Measurements from ENCODE around the gene DCANP1.

The DCANP1 gene

GRCh38 chr5:135481387-135481786 lies 34.2 kb upstream of the DCANP1 start:
- in situ Hi-C loops (cut with MboI; ENCODE audit: low sequenced_read_pairs): no loop called here

DNA sequence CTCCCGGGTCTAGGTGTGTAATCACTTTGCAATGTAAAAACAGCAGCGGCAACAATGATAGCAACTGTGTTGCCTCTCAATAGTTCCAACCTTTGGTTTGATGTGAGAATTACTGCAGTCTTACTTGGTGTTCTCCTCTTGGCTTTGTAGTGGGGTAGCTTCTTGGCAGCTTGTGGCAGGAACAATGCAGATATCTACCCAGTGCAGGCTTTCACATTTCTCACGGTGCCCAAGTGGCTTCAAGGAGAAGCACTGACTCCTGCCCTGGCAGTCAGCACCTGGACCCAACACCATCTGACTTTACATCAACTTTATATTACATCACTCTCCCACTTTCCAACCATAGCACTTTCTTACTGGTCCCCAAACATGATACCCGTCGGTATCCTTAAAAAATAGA lies 33.4 kb upstream of the DCANP1 start:
- in situ Hi-C loops (cut with MboI; ENCODE audit: low sequenced_read_pairs): no loop called here

GRCh38 chr5:135478938-135479337 lies 31.8 kb upstream of the DCANP1 start:
- in situ Hi-C loops (cut with MboI; ENCODE audit: low sequenced_read_pairs): no loop called here

GRCh38 chr5:135477613-135478066 lies 30.5 kb upstream of the DCANP1 start:
- in situ Hi-C loops (cut with MboI; ENCODE audit: low sequenced_read_pairs): no loop called here

- in situ Hi-C loops (cut with MboI; ENCODE audit: low sequenced_read_pairs): no loop called here
Observed at GRCh38 chr5:135476615-135477581, 29.8 kb upstream of the DCANP1 start.

- in situ Hi-C loops (cut with MboI; ENCODE audit: low sequenced_read_pairs): no loop called here
Observed at GRCh38 chr5:135473956-135474670, 27.0 kb upstream of the DCANP1 start.

DNA sequence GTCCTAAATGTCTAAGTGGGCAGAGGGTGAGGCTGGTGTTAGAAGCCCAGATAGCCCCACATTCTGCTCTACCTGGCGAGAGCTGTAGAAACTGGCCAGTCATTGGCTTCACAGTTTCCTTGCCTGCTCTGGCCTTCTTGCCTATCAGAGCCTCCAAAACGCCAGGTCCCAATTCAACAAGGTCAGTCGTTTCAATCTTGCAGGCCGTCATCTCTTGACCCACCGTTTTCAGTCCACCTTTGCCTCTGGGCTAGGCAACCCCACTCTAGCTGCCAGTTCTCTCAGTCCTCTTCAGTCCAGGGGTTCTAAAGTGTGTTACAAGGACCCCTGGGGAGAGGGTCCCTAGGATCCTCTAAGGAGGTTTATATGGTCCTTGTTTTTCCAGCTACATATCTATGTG lies 25.0 kb upstream of the DCANP1 start:
- in situ Hi-C loops (cut with MboI; ENCODE audit: low sequenced_read_pairs): no loop called here

DNA sequence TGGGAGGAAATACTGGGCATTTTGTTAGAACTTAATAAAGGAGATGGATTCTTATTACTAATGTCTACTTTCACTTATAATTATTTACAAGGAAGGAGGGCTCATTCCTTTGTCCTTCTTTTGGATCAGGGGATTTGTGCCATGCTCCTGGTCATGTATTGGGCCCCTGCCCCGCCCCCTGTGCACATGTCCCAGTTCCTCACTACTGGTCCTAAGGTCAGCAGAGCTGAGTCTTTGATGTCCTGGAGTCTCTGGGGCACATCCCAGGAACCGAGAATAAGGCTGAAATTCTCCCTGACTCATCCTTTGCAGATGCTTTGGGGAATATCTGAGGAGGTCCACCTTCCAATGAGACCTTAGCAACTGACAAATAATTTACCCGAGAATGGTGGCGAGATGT lies 24.6 kb upstream of the DCANP1 start:
- in situ Hi-C loops (cut with MboI; ENCODE audit: low sequenced_read_pairs): no loop called here

DNA sequence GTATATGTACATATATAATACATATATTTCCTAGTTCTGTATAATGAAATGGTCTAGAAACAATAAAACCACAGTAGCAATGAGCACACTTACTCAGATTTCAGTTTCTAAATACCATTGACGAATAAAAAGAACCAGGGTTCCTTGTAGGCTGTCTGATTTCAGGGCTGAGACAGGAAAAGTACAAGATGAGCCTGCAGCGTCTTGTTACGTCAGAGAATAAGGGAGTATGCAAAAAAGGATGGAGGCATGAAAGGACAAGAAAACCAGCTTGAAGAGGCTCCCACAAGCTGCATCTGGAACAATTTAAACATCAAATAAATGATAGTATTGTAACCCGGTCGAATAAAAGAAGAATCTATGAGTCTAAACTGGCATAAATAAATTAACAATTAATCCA lies 22.8 kb upstream of the DCANP1 start:
- in situ Hi-C loops (cut with MboI; ENCODE audit: low sequenced_read_pairs): no loop called here

DNA sequence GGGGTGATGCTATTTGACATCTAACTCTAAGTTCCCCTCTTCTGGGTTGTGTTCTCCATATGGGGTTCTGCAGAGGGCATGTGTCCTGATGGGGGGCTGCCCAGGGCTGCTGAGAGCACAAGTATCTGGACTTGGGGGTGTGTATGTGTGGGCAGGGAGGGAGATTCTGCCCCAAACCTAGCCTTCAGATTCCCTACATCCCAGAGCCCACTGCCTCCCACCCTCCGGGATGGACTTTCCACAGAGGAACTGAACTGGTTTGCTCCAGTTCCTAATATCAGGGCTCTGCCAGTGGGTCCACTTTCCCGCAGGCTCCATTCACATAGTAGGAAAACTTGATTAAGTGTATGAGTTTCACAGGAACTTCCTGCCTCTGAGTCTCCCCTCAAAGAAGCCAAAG lies 21.4 kb upstream of the DCANP1 start:
- in situ Hi-C loops (cut with MboI; ENCODE audit: low sequenced_read_pairs): no loop called here

DNA sequence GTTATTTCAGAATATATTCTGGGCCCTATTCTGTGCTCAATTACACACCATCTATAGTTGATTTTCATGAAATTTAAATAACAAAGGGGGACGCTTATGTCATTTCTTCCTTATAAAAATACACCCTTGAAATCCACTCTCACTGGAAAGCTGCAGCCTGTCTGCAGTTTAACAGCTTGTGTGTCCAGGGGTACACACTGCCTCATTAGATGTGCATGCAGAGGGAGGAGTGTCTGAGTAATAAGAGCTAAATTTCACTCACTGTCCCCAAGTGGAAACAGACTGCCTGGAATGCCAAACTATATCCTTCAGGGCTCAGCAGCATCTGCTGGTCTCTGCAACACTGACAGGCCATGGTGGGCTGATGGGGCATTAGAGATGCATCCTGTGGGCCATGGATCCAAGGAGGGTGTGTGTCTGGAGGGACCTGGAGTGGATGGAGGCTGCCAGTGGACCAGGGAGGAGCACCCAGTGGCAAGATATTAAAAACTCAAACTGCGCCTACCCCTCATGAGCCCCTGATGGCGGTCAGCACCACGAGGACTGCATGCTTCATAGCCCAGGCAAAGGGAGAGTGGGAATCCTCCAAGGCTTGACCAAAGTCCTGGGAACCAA lies 20.8 kb upstream of the DCANP1 start:
- in situ Hi-C loops (cut with MboI; ENCODE audit: low sequenced_read_pairs): no loop called here

DNA sequence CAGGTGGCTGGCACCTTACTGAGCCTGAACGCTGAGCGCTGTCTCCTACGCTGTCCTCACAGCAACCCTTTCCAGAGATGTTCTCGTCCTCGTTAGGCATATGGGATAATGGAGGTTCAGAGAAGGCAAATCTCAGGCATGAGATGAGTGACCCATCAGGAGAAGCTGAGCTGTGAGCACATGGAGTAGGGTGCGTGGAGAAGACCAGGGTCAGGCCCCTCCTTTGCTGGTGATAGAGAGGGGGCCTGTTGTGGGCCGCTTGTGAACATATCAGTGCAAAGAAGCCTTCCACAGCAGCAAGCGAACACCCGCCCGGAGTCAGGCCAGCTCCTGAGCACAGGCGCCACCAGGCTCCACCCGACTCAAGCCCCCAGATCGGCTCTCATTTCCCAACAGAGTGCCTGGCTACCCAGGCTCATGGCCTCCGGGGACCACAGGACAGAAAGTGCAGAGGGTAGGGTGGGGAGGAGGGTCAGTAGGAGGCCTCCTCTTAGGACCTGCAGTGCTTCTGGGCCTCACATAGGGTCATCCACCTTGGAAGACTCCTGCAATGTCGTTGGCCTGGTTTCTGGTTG lies 20.0 kb upstream of the DCANP1 start:
- in situ Hi-C loops (cut with MboI; ENCODE audit: low sequenced_read_pairs): no loop called here

GRCh38 chr5:135466178-135467050 lies 19.3 kb upstream of the DCANP1 start:
- in situ Hi-C loops (cut with MboI; ENCODE audit: low sequenced_read_pairs): no loop called here

GRCh38 chr5:135465391-135466122 lies 18.4 kb upstream of the DCANP1 start:
- in situ Hi-C loops (cut with MboI; ENCODE audit: low sequenced_read_pairs): no loop called here

DNA sequence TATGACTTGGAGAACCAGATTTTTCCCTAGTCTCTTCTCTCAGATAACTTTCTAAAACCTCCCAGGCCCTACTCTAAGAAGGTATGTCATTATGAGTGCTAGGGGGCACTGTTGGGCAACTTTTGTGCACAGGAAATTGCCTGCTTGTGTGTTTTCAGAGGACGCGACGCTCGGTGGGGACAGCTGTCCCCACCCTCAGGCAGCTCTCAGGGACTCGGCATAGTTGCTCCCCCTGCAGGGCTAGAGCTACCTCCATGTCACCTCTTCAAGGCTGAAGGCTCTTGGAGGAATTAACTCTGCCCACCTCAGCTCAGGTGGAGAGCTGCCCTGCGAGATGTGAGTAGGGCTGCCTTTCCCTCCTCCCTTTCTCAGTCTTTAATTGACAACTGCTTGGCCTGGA lies 15.2 kb upstream of the DCANP1 start:
- in situ Hi-C loops (cut with MboI; ENCODE audit: low sequenced_read_pairs): no loop called here

GRCh38 chr5:135461481-135462151 lies 14.5 kb upstream of the DCANP1 start:
- in situ Hi-C loops (cut with MboI; ENCODE audit: low sequenced_read_pairs): no loop called here

- in situ Hi-C loops (cut with MboI; ENCODE audit: low sequenced_read_pairs): no loop called here
Observed at GRCh38 chr5:135460246-135461033, 13.3 kb upstream of the DCANP1 start.

- in situ Hi-C loops (cut with MboI; ENCODE audit: low sequenced_read_pairs): no loop called here
Observed at GRCh38 chr5:135458921-135459331, 11.8 kb upstream of the DCANP1 start.

Measured in hTERT RPE-1 (cell line).